Measurements from ENCODE around the gene DPCD. TPM values are rescaled to one million over a fixed set of nuclear protein-coding genes. Genes with fewer than 3 reads are reported as not detected.

The DPCD gene
- total RNA-seq, 4 donors from 2014 or later, result 18.1 to 73.0 (median 37.3) TPM

DNA sequence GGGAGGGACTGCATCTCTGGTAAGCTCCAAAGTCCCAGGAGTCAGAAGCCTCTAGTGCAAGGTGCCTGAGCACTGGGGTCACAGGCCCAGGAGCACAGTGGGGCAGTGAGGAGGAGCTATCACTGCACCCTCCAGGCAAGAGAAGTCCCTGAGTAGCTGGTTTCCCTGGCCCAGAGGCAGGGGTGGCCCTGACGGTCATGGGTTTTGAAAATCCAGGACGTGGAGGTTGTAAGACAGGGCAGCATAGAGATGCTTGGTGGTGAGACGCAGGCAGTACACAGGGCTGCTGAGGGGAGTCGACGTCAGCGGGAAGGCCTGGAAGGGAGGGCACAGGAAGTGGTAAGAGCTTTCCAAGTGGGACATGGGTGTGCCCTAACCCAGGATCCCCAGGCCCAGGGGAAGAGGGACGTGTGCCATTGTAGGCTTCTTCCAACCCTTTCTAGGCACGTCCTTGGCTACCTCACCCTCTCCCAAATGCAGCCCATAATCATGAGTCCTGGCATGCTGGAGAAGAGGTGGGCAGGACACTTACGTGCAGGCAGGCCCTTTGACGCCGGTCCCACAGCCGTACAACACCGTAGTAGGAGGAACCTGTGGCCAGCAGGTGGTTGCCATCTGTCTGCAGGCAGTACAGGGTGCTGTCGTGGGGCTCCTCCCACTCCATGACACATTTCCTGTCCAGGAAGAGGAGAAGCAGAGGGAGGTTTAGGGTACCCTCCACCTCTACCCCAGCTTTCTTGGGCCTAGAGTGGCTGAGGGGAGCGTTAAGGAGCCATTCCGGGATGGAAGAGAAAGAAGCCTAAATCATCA lies 23.2 kb downstream of the DPCD start:
- 88 to 89% methylated on average over 10 to 16 of the region's 16 CpGs for WGBS, 2 donors

DNA sequence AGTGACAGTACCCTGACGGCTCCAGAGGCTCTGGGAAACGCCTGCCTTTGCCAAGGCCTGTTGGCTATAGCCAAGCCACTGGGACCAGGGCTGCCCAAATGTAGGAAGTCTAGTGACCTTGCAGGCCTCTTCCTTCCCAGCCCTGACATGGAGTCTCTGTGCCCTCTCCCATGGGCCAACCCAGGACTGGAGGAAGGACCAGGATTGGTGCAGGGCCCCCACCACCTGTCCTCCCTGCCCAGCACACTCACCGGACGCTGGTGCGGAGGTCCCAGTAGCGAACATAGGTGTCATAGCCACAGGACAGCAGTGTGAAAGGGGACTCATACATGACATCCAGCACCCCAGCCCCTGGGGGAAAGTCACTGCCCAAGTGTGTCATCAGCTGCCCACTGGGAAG lies 24.0 kb downstream of the DPCD start:
- no peaks in the 10 kb centered on the region for H3K27me3 ChIP-seq
- H3K27ac ChIP-seq, result no peak overlapping the region
- TF ChIP-seq POLR2A (IDR thresholded peaks at IDR 0.05), result no peak
- TF ChIP-seq, protein P1, sequence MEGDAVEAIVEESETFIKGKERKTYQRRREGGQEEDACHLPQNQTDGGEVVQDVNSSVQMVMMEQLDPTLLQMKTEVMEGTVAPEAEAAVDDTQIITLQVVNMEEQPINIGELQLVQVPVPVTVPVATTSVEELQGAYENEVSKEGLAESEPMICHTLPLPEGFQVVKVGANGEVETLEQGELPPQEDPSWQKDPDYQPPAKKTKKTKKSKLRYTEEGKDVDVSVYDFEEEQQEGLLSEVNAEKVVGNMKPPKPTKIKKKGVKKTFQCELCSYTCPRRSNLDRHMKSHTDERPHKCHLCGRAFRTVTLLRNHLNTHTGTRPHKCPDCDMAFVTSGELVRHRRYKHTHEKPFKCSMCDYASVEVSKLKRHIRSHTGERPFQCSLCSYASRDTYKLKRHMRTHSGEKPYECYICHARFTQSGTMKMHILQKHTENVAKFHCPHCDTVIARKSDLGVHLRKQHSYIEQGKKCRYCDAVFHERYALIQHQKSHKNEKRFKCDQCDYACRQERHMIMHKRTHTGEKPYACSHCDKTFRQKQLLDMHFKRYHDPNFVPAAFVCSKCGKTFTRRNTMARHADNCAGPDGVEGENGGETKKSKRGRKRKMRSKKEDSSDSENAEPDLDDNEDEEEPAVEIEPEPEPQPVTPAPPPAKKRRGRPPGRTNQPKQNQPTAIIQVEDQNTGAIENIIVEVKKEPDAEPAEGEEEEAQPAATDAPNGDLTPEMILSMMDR (IDR thresholded peaks at IDR 0.05), result no peak
- DNase-seq, result no peak
- 88 to 92% methylated on average over 4 to 6 of the region's 6 CpGs for WGBS, 2 donors
- H3K36me3 ChIP-seq, result peaks cover 25 to 37% of the 10 kb centered on the region in 2 donors
- H3K4me1 ChIP-seq, result peaks cover 2 to 4% of the 10 kb centered on the region in 2 donors
- intact Hi-C loops (cut with DNase I), result no loop called here
- H3K9me3 ChIP-seq, result no peaks in the 10 kb centered on the region
- H3K4me3 ChIP-seq (replicated peaks in 1 of 3), result no peak overlapping the region

More for the DNA sequence above, 23.2 kb downstream of the DPCD start:
- no peak overlapping the region for H3K27ac ChIP-seq
- H3K36me3 ChIP-seq, result peaks cover 25 to 37% of the 10 kb centered on the region in 2 donors
- H3K9me3 ChIP-seq, result no peaks in the 10 kb centered on the region
- no peaks in the 10 kb centered on the region for H3K27me3 ChIP-seq
- intact Hi-C loops (cut with DNase I), result no loop called here
- H3K4me3 ChIP-seq (replicated peaks in 1 of 3), result no peak overlapping the region
- no peak for DNase-seq
- H3K4me1 ChIP-seq, result peaks cover 2 to 4% of the 10 kb centered on the region in 2 donors
- TF ChIP-seq, protein P1 (IDR thresholded peaks at IDR 0.05), result no peak
- TF ChIP-seq POLR2A (IDR thresholded peaks at IDR 0.05), result no peak

DNA sequence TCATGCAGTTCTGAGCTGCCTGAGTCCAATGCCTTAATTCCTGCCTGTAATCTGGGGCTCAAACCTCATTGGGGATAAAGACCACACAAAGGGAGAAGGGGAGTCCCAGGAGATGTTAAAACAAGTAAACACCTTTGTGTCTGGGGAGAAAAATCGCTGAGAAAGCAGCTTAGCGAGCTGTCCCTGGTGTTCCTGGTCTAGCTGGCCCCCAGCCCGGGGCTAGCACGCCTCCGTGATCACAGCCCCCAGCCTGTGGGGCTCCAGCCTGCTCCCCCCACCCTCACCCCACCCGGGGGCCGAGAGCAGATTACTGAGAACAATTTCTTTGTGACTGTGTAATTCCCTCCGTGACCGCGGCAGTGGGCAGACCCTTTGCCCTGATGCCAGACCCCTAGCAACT lies 24.8 kb downstream of the DPCD start:
- peaks cover 25 to 36% of the 10 kb centered on the region in 2 donors for H3K36me3 ChIP-seq
- H3K4me1 ChIP-seq, result peaks cover 2 to 4% of the 10 kb centered on the region in 2 donors
- no peaks in the 10 kb centered on the region for H3K27me3 ChIP-seq
- no peak for TF ChIP-seq POLR2A (IDR thresholded peaks at IDR 0.05)
- TF ChIP-seq, protein P1 (IDR thresholded peaks at IDR 0.05), result no peak
- no peak overlapping the region for H3K4me3 ChIP-seq (replicated peaks in 1 of 3)
- no peak overlapping the region for H3K27ac ChIP-seq
- intact Hi-C loops (cut with DNase I), result no loop called here
- WGBS, 2 donors, result 54 to 60% methylated on average over 3 to 10 of the region's 10 CpGs
- peak; percentile 13 to 20 for DNase-seq
- H3K9me3 ChIP-seq, result no peaks in the 10 kb centered on the region

DNA sequence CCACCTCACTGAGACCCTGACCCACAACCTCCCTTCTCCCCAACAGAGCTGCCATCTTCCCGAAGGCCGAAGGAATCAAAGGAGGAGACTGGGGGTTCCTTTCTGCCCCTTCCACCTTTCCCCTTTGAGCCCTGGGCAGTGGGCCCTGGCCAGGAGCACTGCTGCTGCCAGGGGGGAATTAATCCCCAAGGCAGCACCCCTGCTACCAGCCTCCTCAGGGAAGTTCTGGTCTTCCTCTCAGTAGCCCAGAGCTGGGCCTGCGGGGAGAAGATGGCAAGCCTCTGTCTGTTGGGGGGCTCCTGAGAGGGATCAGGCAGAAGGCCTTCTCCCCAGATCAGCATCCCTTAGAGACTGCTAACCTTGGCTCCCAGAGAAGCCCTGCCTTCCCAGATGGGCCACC lies 25.5 kb downstream of the DPCD start:
- no peak overlapping the region for H3K27ac ChIP-seq
- peaks cover 25 to 30% of the 10 kb centered on the region in 2 donors for H3K36me3 ChIP-seq
- peak in 1 of 2 donors; percentile 16 for DNase-seq
- intact Hi-C loops (cut with DNase I), result no loop called here
- no peak overlapping the region for H3K4me3 ChIP-seq (replicated peaks in 1 of 3)
- no peak for TF ChIP-seq POLR2A (IDR thresholded peaks at IDR 0.05)
- TF ChIP-seq, protein P1 (IDR thresholded peaks at IDR 0.05), result no peak
- H3K27me3 ChIP-seq, result no peaks in the 10 kb centered on the region
- 95 to 100% methylated on average over 3 of the region's 3 CpGs for WGBS, 2 donors
- peaks cover 2 to 4% of the 10 kb centered on the region in 2 donors for H3K4me1 ChIP-seq
- no peaks in the 10 kb centered on the region for H3K9me3 ChIP-seq
